ENCODE data around the gene RIC8B. TPM values are rescaled to one million over a fixed set of nuclear protein-coding genes. Genes with fewer than 3 reads are reported as not detected.

Gene RIC8B
- total RNA-seq, 1 donor from 2014 or later: 14.0 TPM

Other genes with a start within 250 kb of the RIC8B start
- not detected in 2 replicates for gene RFX4, start 191.7 kb upstream of the RIC8B start, total RNA-seq
- gene TMEM263, start 181.2 kb downstream of the RIC8B start, total RNA-seq: 22.9 and 23.0 TPM in 2 replicates
- 4.2 and 4.8 TPM in 2 replicates for gene MTERF2, start 212.5 kb downstream of the RIC8B start, total RNA-seq

All from T-helper 2 cell treated with Interferon-gamma antibody and Interleukin-4, amounts not matched to agents 100 ng/mL and 5 ng/mL, for 36 hours (primary cell).